Vagina (tissue), 2 donors: ENCODE measurements around the gene RNF114. TPM values are rescaled to one million over a fixed set of nuclear protein-coding genes. Genes with fewer than 3 reads are reported as not detected.

Experiments used
- DNase-seq, 2 donors: peaks; one replicate each; pipeline ENCODE4 v3.0.0-alpha.2; 2017; ENCODE audit errors: extremely low spot score in 2 of 2
- H3K27ac ChIP-seq: fragments of 200-600 bp; sonication (generic); one replicate; pipeline ENCODE4 v1.5.1; 2019
- H3K27me3 ChIP-seq: fragments of 200-600 bp; sonication (generic); one replicate; pipeline ENCODE4 v1.5.1; 2019
- H3K36me3 ChIP-seq, 2 donors: fragments of 200-600 bp; sonication (generic); one replicate each; pipeline ENCODE4 v1.5.1; 2017 to 2019
- H3K4me1 ChIP-seq: fragments of 200-600 bp; sonication (generic); one replicate; pipeline ENCODE4 v1.5.1; 2019
- H3K4me3 ChIP-seq, 2 donors: fragments of 200-600 bp; sonication (generic); 1 replicate in 1 of 2; 2 replicates in 1 of 2; pipeline ENCODE4 v1.5.1; 2016 to 2019
- H3K9me3 ChIP-seq: fragments of 200-600 bp; sonication (generic); one replicate; pipeline ENCODE4 v1.5.1; 2019
- POLR2A ChIP-seq, 2 donors: fragments of 450-650 bp; IDR thresholded peaks; one replicate each; pipeline ENCODE4 v1.6.1; 2017; ENCODE audit warnings: antibody characterized with exemption in 2 of 2, mild to moderate bottlenecking in 2 of 2, moderate library complexity in 2 of 2
- POLR2AphosphoS5 ChIP-seq, 2 donors: sonication (generic); formaldehyde crosslinking; IDR thresholded peaks; one replicate each; pipeline ENCODE4 v1.9.0; 2017; ENCODE audit warnings: antibody characterized with exemption in 2 of 2, mild to moderate bottlenecking in 2 of 2, low read depth in 1 of 2; ENCODE audit not compliant: insufficient read depth in 1 of 2
- intact Hi-C: fragments of 100-400 bp; cut with DNase I; formaldehyde crosslinking; loops from one replicate; pipeline ENCODE4 v1.15.1; 2023
- total RNA-seq: library from RNA; depleted of rRNA; stranded (reverse); fragments of >200 nt; gene quantifications from one replicate; pipeline ENCODE4 v1.2.3, GENCODE V29; 2016
- TF ChIP-seq, protein P1 (sequence below), 3 experiments: fragments of 450-650 bp in 2 of 3; fragments of 200-600 bp in 1 of 3; sonication (generic) in 1 of 3; IDR thresholded peaks; one replicate each; pipeline ENCODE4 v1.5.1; 2017 to 2019; ENCODE audit warnings: antibody characterized with exemption in 3 of 3, mild to moderate bottlenecking in 2 of 3, moderate library complexity in 2 of 3

The RNF114 gene
- total RNA-seq, 1 donor from 2014 or later, result 153 TPM

DNA sequence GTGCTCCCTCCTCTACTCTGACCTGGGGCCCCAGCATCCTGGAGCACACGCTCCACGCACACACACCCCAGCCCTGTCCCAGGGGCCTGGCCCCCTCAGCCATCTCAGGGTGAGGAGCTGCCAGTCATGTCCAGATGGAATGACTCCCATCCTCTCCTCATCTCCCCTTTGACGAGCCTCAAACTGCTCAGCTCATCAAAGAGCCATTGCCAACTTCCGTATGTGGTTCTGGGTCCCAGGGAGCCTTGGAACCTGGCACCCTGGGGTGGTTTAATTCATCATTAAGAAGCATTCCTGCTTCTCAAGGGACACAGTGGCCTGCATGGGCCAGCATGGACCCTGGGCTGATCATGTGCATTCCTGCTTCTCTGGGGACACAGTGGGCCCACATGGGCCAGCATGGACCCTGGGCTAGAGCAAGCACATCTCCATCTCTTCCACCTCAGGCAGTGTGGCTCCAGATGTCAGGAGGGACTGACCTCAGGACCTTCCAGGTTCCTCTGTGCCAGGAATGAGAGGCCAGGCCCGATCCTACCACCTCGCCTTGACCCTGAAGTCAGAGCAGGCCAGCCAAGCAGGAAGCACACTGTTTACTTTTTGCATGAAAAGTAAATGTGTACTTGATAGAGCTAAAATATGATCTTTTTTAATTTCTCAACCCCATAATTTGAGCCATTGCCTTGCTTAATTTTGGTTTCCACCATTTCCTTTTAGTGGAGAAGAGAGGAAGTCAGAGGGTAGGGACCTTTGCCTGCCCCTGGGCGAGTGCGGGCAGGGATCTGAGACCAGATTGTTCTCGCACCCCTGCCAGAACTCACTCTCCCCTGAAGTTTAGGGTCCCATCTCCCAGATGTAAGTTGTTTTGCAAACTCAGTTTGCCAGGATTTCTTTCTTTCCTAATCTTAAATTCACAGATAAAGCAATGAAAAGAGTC lies 46.9 kb upstream of the RNF114 start:
- peaks cover 12% of the 10 kb centered on the region for H3K4me1 ChIP-seq
- H3K9me3 ChIP-seq, result no peaks in the 10 kb centered on the region
- no peak overlapping the region for H3K27ac ChIP-seq
- peaks cover 0 to 19% of the 10 kb centered on the region in 2 donors for H3K36me3 ChIP-seq
- TF ChIP-seq, protein P1, sequence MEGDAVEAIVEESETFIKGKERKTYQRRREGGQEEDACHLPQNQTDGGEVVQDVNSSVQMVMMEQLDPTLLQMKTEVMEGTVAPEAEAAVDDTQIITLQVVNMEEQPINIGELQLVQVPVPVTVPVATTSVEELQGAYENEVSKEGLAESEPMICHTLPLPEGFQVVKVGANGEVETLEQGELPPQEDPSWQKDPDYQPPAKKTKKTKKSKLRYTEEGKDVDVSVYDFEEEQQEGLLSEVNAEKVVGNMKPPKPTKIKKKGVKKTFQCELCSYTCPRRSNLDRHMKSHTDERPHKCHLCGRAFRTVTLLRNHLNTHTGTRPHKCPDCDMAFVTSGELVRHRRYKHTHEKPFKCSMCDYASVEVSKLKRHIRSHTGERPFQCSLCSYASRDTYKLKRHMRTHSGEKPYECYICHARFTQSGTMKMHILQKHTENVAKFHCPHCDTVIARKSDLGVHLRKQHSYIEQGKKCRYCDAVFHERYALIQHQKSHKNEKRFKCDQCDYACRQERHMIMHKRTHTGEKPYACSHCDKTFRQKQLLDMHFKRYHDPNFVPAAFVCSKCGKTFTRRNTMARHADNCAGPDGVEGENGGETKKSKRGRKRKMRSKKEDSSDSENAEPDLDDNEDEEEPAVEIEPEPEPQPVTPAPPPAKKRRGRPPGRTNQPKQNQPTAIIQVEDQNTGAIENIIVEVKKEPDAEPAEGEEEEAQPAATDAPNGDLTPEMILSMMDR (IDR thresholded peaks at IDR 0.05), result no peak
- TF ChIP-seq POLR2A (IDR thresholded peaks at IDR 0.05), result no peak
- no peak for TF ChIP-seq POLR2AphosphoS5 (IDR thresholded peaks at IDR 0.05; ENCODE audit: insufficient read depth in 1 of 2, low read depth in 1 of 2)
- intact Hi-C loops, result no loop called here
- DNase-seq, result no peak
- H3K4me3 ChIP-seq, result no peak overlapping the region
- no peaks in the 10 kb centered on the region for H3K27me3 ChIP-seq

- Histone ChIP-seq H3K36me3 (peaks cover 0 to 12% of the 10 kb centered on the region in 2 donors), H3K27ac (no peak overlapping the region), H3K4me3 (no peak overlapping the region), H3K27me3 (no peaks in the 10 kb centered on the region), H3K9me3 (no peaks in the 10 kb centered on the region), H3K4me1 (peaks cover 12% of the 10 kb centered on the region)
- TF ChIP-seq POLR2AphosphoS5 (IDR thresholded peaks at IDR 0.05; ENCODE audit: insufficient read depth in 1 of 2, low read depth in 1 of 2) (no peak), POLR2A (IDR thresholded peaks at IDR 0.05) (no peak)
- TF ChIP-seq, protein P1 (IDR thresholded peaks at IDR 0.05), result no peak
- DNase-seq, result no peak
- intact Hi-C loops, result no loop called here
Observed at GRCh38 chr20:49889935-49890333, 46.3 kb upstream of the RNF114 start.

DNA sequence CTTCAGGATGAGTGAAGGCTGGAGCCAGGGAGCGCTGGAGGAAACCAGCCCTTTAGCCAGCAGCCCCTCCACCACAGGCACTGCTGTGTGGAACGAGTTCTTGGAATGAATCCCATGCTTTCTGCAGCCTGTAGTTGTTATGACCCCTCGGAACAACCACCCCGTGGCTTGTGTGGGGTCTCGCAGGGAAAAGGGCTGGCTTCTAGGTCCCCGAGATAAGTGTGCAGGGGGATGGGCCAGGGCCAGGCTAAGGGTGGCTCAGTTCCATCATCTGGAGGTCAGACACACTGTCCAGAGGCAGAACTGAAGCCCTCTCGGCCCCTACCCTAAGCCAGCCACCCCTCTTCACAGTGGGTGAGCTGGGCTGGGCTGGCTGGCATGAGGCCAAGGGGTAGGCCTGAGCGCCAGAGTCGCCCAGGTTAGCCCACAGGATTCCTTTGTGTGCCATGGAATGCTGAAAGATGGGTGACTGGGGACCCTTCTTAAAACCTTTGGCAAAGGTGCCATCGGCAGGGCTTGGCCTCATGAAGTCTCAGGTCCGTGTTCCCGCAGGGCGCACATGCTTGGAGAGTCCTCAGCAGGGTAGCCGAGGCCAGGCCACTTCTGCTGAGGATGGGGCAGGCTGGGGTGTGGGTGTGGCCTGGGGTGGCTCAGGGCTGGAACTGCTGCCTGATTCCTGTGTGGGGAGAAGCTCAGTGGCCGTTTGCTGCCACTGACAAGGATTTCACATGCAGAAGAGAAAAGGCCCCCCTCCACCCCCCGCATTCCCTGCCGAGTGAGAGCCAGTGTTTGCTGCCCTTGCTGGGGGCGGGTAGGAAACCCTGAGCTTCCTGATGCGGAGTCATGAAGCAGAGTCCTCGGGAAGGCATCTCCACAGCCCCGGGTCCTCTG lies 45.5 kb upstream of the RNF114 start:
- H3K4me1 ChIP-seq, result peaks cover 12% of the 10 kb centered on the region
- peaks cover 0 to 12% of the 10 kb centered on the region in 2 donors for H3K36me3 ChIP-seq
- intact Hi-C loops, result no loop called here
- H3K9me3 ChIP-seq, result no peaks in the 10 kb centered on the region
- TF ChIP-seq POLR2AphosphoS5 (IDR thresholded peaks at IDR 0.05; ENCODE audit: insufficient read depth in 1 of 2, low read depth in 1 of 2) (no peak), POLR2A (IDR thresholded peaks at IDR 0.05) (no peak)
- TF ChIP-seq, protein P1 (IDR thresholded peaks at IDR 0.05), result no peak
- DNase-seq, result no peak
- no peaks in the 10 kb centered on the region for H3K27me3 ChIP-seq
- no peak overlapping the region for H3K27ac ChIP-seq
- H3K4me3 ChIP-seq, result no peak overlapping the region

DNA sequence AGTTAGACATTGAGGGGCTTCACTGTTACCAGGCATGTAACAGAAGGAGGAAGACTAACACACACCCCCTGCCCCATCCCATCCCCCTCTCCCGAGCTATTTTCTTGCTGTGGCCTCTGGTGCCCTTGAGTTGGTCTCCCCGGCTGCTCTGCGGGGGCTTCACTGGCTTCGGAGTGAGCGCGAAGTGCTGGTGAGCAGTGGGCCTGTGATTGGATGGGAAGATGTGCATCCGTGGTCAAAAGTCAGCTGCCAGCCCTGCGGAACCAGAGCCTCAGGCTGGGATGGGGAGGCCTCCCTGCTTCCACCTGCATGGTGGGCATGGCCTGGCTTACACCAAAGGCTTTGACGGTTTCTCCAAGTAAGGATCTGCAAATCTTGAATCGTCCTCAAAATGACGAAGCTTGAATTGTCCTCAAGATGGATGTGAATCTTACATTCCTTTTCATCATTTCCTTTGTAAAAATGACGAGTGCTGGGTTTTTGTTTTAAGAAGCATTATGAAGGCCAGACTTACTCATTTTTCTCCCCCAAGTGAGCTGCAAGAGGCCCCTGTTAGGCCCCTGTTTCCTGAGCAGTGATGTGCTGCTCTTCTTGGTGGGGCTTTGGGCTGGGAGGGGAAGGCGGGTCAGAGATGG lies 44.6 kb upstream of the RNF114 start:
- intact Hi-C loops, result no loop called here
- no peak for DNase-seq
- peaks cover 0 to 12% of the 10 kb centered on the region in 2 donors for H3K36me3 ChIP-seq
- H3K9me3 ChIP-seq, result no peaks in the 10 kb centered on the region
- H3K27ac ChIP-seq, result no peak overlapping the region
- TF ChIP-seq POLR2AphosphoS5 (IDR thresholded peaks at IDR 0.05; ENCODE audit: insufficient read depth in 1 of 2, low read depth in 1 of 2), result no peak
- TF ChIP-seq POLR2A (IDR thresholded peaks at IDR 0.05), result no peak
- TF ChIP-seq, protein P1 (IDR thresholded peaks at IDR 0.05), result no peak
- H3K27me3 ChIP-seq, result no peaks in the 10 kb centered on the region
- peaks cover 12% of the 10 kb centered on the region for H3K4me1 ChIP-seq
- no peak overlapping the region for H3K4me3 ChIP-seq
